Activated CD8-positive, alpha-beta T cell treated with anti-CD3 and anti-CD28 coated beads, Interleukin-2, amount 10 ng/mL, durations not matched to agents 7 days and 5 days (primary cell): ENCODE measurements around the gene FOLR1. TPM values are rescaled to one million over a fixed set of nuclear protein-coding genes. Genes with fewer than 3 reads are reported as not detected.
A peak's percentile ranks its signal among the peaks of the same experiment; 100 is the strongest.

Experiments
- ATAC-seq: fragments of 150-1000 bp; cut with Tn5 transposase; one replicate; pipeline ENCODE4 v1.10.0; 2021; ENCODE audit warnings: moderate library complexity
- CTCF ChIA-PET: fragments of 350-600 bp; sonication (Branson Sonifier 250); formaldehyde crosslinking; loops from one replicate; lab custom pipeline; 2021; ENCODE audit warnings: antibody characterized with exemption; lab: Charles Lee
- POLR2A ChIA-PET: fragments of 350-600 bp; sonication (Branson Sonifier 250); formaldehyde crosslinking; loops from one replicate; lab custom pipeline; 2021; ENCODE audit warnings: antibody characterized with exemption; lab: Charles Lee
- DNase-seq: peaks from one replicate; pipeline ENCODE4 v3.0.0-alpha.2; 2020
- H3K27ac Mint-ChIP-seq: one replicate; pipeline ENCODE4 v1.8.0; 2021; ENCODE audit warnings: mild to moderate bottlenecking, mixed read lengths
- H3K27me3 Mint-ChIP-seq: one replicate; pipeline ENCODE4 v1.8.0; 2021; ENCODE audit warnings: low read depth, mixed read lengths
- H3K36me3 Mint-ChIP-seq: one replicate; pipeline ENCODE4 v1.8.0; 2021; ENCODE audit warnings: low read depth, mixed read lengths
- H3K4me1 Mint-ChIP-seq: one replicate; pipeline ENCODE4 v1.8.0; 2021; ENCODE audit warnings: low read depth, mixed read lengths
- H3K4me3 Mint-ChIP-seq: one replicate; pipeline ENCODE4 v1.8.0; 2021; ENCODE audit warnings: mild to moderate bottlenecking, mixed read lengths
- H3K9me3 Mint-ChIP-seq: one replicate; pipeline ENCODE4 v1.8.0; 2022; ENCODE audit warnings: mixed read lengths; ENCODE audit not compliant: insufficient read depth
- total RNA-seq, 2 experiments: library from RNA; stranded (reverse); gene quantifications; one replicate each; pipeline ENCODE4 v1.2.3, GENCODE V29; 2021

FOLR1 gene
- total RNA-seq, 2 experiments from 2014 or later: not detected

- POLR2A ChIA-PET: no interaction called here
- H3K27me3 Mint-ChIP-seq: no peaks in the 10 kb centered on the region
- H3K4me3 Mint-ChIP-seq: no peak overlapping the region
- CTCF ChIA-PET: no interaction called here
- peaks cover 50% of the 10 kb centered on the region for H3K36me3 Mint-ChIP-seq
- DNase-seq (no peak), ATAC-seq (no peak)
- peaks cover 4% of the 10 kb centered on the region for H3K4me1 Mint-ChIP-seq
- H3K9me3 Mint-ChIP-seq: no peaks in the 10 kb centered on the region
- no peak overlapping the region for H3K27ac Mint-ChIP-seq
Observed at GRCh38 chr11:72233056-72233772, 41.3 kb downstream of the FOLR1 start.

DNA sequence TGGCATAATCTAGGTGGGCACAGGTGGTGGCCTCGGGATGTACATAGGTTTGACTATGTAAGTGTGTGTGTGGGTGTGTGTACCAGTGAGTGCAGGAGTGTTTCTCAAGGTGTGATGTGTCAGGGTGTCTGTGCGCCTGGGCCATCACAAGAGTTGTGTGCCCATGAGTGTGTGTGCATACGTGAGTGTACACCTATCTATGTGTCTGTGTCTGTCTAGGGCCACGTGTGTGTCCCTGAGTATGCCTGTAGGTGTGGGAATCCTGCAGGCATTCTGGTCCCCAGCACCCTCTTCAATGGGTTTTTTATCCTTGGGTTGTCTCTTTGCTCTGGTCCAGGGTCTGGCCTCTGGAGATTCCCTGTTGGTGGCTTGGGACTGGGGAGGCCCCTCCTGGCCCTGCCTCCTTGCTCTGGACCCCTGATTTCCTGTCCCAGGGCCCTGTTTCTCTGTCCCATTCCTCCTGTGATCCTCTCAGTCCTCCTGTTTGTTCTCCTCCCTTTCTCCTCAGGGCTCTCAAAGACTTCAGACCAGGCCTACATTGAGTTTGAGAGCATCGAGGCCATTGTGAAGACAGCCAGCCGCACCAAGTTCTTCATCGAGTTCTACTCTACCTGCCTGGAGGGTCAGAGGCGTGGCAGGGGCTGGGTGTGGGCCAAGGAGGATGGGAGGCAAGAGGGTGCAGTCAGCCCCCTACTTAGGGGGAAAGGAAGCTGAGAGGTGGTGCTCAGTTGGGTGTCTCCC, 42.0 kb downstream of the FOLR1 start:
- CTCF ChIA-PET: no interaction called here
- ATAC-seq: no peak
- POLR2A ChIA-PET: no interaction called here

DNA sequence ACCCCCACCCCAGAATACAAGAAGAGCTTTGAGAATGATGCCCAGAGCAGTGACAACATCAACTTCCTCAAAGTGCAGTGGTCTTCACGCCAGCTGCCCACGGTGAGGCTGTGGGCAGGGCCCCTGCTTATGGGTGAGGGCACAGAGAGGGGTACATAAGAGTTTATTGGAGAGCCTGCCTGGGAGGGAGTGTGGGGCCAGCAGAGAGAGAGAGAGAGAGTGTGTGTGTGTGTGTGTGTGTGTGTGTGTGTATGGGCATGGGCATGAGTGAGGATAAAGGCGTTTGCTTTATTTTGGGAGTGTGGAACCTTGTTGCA, 42.5 kb downstream of the FOLR1 start:
- no peak overlapping the region for H3K4me3 Mint-ChIP-seq
- H3K9me3 Mint-ChIP-seq: no peaks in the 10 kb centered on the region
- H3K4me1 Mint-ChIP-seq: peaks cover 9% of the 10 kb centered on the region
- peaks cover 46% of the 10 kb centered on the region for H3K36me3 Mint-ChIP-seq
- H3K27ac Mint-ChIP-seq: peak overlapping the region; percentile 22
- DNase-seq: no peak
- POLR2A ChIA-PET: interaction anchor here (0.6 to 1.3 kb wide), 2 partner anchors 9 to 11 kb away, joined by 3 to 7 read pairs; no protein-coding TSS in a partner anchor
- ATAC-seq: no peak
- peaks cover 7% of the 10 kb centered on the region for H3K27me3 Mint-ChIP-seq
- CTCF ChIA-PET: no interaction called here

More for the DNA sequence above, 42.0 kb downstream of the FOLR1 start:
- Mint-ChIP-seq H3K4me1 (peaks cover 7% of the 10 kb centered on the region), H3K27me3 (peaks cover 3% of the 10 kb centered on the region), H3K9me3 (no peaks in the 10 kb centered on the region), H3K4me3 (no peak overlapping the region), H3K36me3 (peaks cover 50% of the 10 kb centered on the region), H3K27ac (no peak overlapping the region)
- no peak for DNase-seq

- H3K36me3 Mint-ChIP-seq: peaks cover 45% of the 10 kb centered on the region
- no peaks in the 10 kb centered on the region for H3K9me3 Mint-ChIP-seq
- DNase-seq: no peak
- H3K27ac Mint-ChIP-seq: peak overlapping the region; percentile 22
- no peak for ATAC-seq
- H3K27me3 Mint-ChIP-seq: peaks cover 8% of the 10 kb centered on the region
- ChIA-PET CTCF (no interaction called here), POLR2A (interaction anchor here (0.6 to 1.3 kb wide), 2 partner anchors 9 to 12 kb away, joined by 3 to 7 read pairs; no protein-coding TSS in a partner anchor)
- no peak overlapping the region for H3K4me3 Mint-ChIP-seq
- H3K4me1 Mint-ChIP-seq: peaks cover 9% of the 10 kb centered on the region
Observed at GRCh38 chr11:72234920-72235319, 43.0 kb downstream of the FOLR1 start.

- H3K36me3 Mint-ChIP-seq: peaks cover 43% of the 10 kb centered on the region
- POLR2A ChIA-PET: interaction anchor here (0.6 to 1.3 kb wide), 2 partner anchors 10 to 12 kb away, joined by 3 to 7 read pairs; no protein-coding TSS in a partner anchor
Observed at GRCh38 chr11:72235351-72236057, 43.6 kb downstream of the FOLR1 start.

GRCh38 chr11:72236083-72236697, 44.2 kb downstream of the FOLR1 start:
- Mint-ChIP-seq H3K4me1 (peaks cover 20% of the 10 kb centered on the region), H3K27ac (no peak overlapping the region), H3K4me3 (no peak overlapping the region), H3K36me3 (peaks cover 40% of the 10 kb centered on the region), H3K9me3 (no peaks in the 10 kb centered on the region), H3K27me3 (peaks cover 18% of the 10 kb centered on the region)
- ChIA-PET CTCF (interaction anchor here (0.6 to 4.0 kb wide), 7 partner anchors 10 to 211 kb away, joined by 3 to 21 read pairs (median 8); partner anchors contain the start of gene INPPL1), POLR2A (no interaction called here)
- no peak for DNase-seq
- ATAC-seq: no peak

More at GRCh38 chr11:72235351-72236057, 43.6 kb downstream of the FOLR1 start:
- CTCF ChIA-PET: interaction anchor here (1.4 to 4.0 kb wide), 4 partner anchors 10 to 195 kb away, joined by 6 to 21 read pairs (median 12); partner anchors contain the start of gene INPPL1
- Mint-ChIP-seq H3K27ac (no peak overlapping the region), H3K4me3 (no peak overlapping the region), H3K27me3 (peaks cover 11% of the 10 kb centered on the region), H3K4me1 (peaks cover 13% of the 10 kb centered on the region), H3K9me3 (no peaks in the 10 kb centered on the region)
- DNase-seq (no peak), ATAC-seq (no peak)

DNA sequence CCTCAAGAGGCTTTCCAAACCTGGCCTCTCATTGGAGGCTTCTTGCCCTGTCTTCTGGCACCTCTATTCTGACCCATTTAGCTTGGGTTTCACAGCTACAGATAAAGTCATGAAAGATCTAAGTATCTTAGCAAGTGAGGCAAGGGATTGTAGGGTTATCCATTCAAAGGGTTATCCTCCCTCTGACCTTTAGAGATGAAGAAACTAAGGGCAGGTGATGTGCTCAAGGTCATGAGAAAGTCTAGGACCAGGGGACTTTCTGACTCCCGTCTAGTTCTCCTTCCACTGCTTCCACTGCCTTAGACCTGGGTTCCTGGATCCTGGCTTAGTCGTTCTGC, 44.8 kb downstream of the FOLR1 start:
- ATAC-seq: no peak
- ChIA-PET CTCF (interaction anchor here (0.6 to 4.0 kb wide), 8 partner anchors 11 to 211 kb away, joined by 3 to 21 read pairs (median 7); partner anchors contain the start of gene INPPL1), POLR2A (interaction anchor here (0.5 kb wide), 1 partner anchor 379 kb away, joined by 3 read pairs; no protein-coding TSS in a partner anchor)
- Mint-ChIP-seq H3K27ac (no peak overlapping the region), H3K4me3 (no peak overlapping the region), H3K9me3 (no peaks in the 10 kb centered on the region), H3K27me3 (peaks cover 23% of the 10 kb centered on the region), H3K36me3 (peaks cover 35% of the 10 kb centered on the region), H3K4me1 (peaks cover 20% of the 10 kb centered on the region)
- DNase-seq: no peak

GRCh38 chr11:72237112-72237931, 45.4 kb downstream of the FOLR1 start:
- no peak overlapping the region for H3K27ac Mint-ChIP-seq
- no peak for DNase-seq
- POLR2A ChIA-PET: interaction anchor here (0.5 kb wide), 1 partner anchor 378 kb away, joined by 3 read pairs; no protein-coding TSS in a partner anchor

DNA sequence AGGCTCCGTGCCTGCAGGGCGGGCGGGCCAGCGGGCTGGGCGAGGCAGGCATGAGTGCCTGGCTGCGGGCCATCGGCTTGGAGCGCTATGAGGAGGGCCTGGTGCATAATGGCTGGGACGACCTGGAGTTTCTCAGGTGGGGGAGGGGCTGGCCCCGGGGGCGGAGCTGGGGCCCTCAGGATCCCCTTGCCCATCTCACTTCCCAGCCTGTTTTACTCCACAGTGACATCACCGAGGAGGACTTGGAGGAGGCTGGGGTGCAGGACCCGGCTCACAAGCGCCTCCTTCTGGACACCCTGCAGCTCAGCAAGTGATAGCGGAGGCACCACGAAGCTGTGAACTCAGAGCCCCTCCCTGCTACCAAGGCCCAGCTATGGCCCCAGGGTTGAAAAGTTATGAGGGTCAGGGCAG, 46.1 kb downstream of the FOLR1 start:
- Mint-ChIP-seq H3K4me1 (peaks cover 20% of the 10 kb centered on the region), H3K27me3 (peaks cover 35% of the 10 kb centered on the region), H3K4me3 (no peak overlapping the region), H3K27ac (no peak overlapping the region), H3K36me3 (peaks cover 25% of the 10 kb centered on the region), H3K9me3 (no peaks in the 10 kb centered on the region)
- ATAC-seq: peak; percentile 55
- ChIA-PET CTCF (interaction anchor here (0.6 to 4.0 kb wide), 13 partner anchors 11 to 467 kb away, joined by 3 to 21 read pairs (median 3); partner anchors contain the start of genes CLPB and INPPL1), POLR2A (no interaction called here)
- peak; percentile 58 for DNase-seq

More at GRCh38 chr11:72237112-72237931, 45.4 kb downstream of the FOLR1 start:
- CTCF ChIA-PET: interaction anchor here (0.6 to 4.0 kb wide), 16 partner anchors 11 to 468 kb away, joined by 3 to 21 read pairs (median 3); partner anchors contain the start of genes CLPB and INPPL1
- H3K4me1 Mint-ChIP-seq: peaks cover 20% of the 10 kb centered on the region
- peaks cover 29% of the 10 kb centered on the region for H3K27me3 Mint-ChIP-seq
- H3K9me3 Mint-ChIP-seq: no peaks in the 10 kb centered on the region
- peaks cover 31% of the 10 kb centered on the region for H3K36me3 Mint-ChIP-seq
- H3K4me3 Mint-ChIP-seq: no peak overlapping the region
- ATAC-seq: no peak

- Mint-ChIP-seq H3K36me3 (peaks cover 28% of the 10 kb centered on the region), H3K27me3 (peaks cover 42% of the 10 kb centered on the region), H3K9me3 (no peaks in the 10 kb centered on the region), H3K27ac (no peak overlapping the region), H3K4me3 (peak overlapping the region; percentile 28), H3K4me1 (peaks cover 23% of the 10 kb centered on the region)
- DNase-seq (no peak), ATAC-seq (no peak)
- ChIA-PET POLR2A (no interaction called here), CTCF (interaction anchor here (0.6 to 4.0 kb wide), 13 partner anchors 10 to 308 kb away, joined by 3 to 21 read pairs (median 3); partner anchors contain the start of genes CLPB and INPPL1)
Observed at GRCh38 chr11:72238492-72239312, 46.8 kb downstream of the FOLR1 start.
